HepG2 (cell line): ENCODE results near the gene ZNF189. TPM values are rescaled to one million over a fixed set of nuclear protein-coding genes. Genes with fewer than 3 reads are reported as not detected.

ENCODE experiments used
- CENPX ChIP-seq: sonication (generic); formaldehyde crosslinking; IDR thresholded peaks from 2 replicates; pipeline ENCODE4 v1.9.0; 2021; ENCODE audit warnings: mild to moderate bottlenecking, missing genetic modification reagents, moderate library complexity
- CHD4 ChIP-seq: fragments of 200-600 bp; sonication (generic); IDR thresholded peaks from 2 replicates; pipeline ENCODE4 v1.7.0; 2017; ENCODE audit warnings: mild to moderate bottlenecking, low read length, borderline replicate concordance
- FOXM1 ChIP-seq: sonication (generic); formaldehyde crosslinking; IDR thresholded peaks from 2 replicates; pipeline ENCODE4 v1.5.0; 2020; ENCODE audit warnings: missing genetic modification reagents
- SRSF4 ChIP-seq: fragments of 200-400 bp; formaldehyde crosslinking; IDR thresholded peaks from one replicate; pipeline ENCODE4 v1.6.1; 2018; ENCODE audit warnings: mild to moderate bottlenecking, low read depth, low read length, moderate library complexity; ENCODE audit not compliant: poor library complexity, severe bottlenecking
- ZGPAT ChIP-seq: IDR thresholded peaks from 2 replicates; pipeline ENCODE4 v1.6.1; 2016; ENCODE audit warnings: mild to moderate bottlenecking
- ZNF260 ChIP-seq: sonication (generic); formaldehyde crosslinking; IDR thresholded peaks from 2 replicates; pipeline ENCODE4 v1.4.0; 2020; ENCODE audit warnings: missing genetic modification reagents, low read depth, mild to moderate bottlenecking, borderline replicate concordance
- ZNF326 ChIP-seq: sonication (generic); formaldehyde crosslinking; IDR thresholded peaks from 2 replicates; pipeline ENCODE4 v1.4.0; 2020; ENCODE audit warnings: missing genetic modification reagents, borderline replicate concordance
- ZNF33B ChIP-seq: sonication (generic); formaldehyde crosslinking; IDR thresholded peaks from 2 replicates; pipeline ENCODE4 v1.5.1; 2020; ENCODE audit warnings: mild to moderate bottlenecking, missing genetic modification reagents
- ZNF343 ChIP-seq: sonication (generic); formaldehyde crosslinking; IDR thresholded peaks from 2 replicates; pipeline ENCODE4 v1.4.0; 2020; ENCODE audit warnings: mild to moderate bottlenecking, missing genetic modification reagents
- ZNF572 ChIP-seq: sonication (generic); formaldehyde crosslinking; IDR thresholded peaks from 2 replicates; pipeline ENCODE4 v1.5.1; 2020; ENCODE audit warnings: mild to moderate bottlenecking, missing genetic modification reagents
- ZNF619 ChIP-seq: sonication (generic); formaldehyde crosslinking; IDR thresholded peaks from 2 replicates; pipeline ENCODE4 v1.4.0; 2020; ENCODE audit warnings: mild to moderate bottlenecking, missing genetic modification reagents
- ZNF761 ChIP-seq: sonication (generic); formaldehyde crosslinking; conservative IDR thresholded peaks from 2 replicates; pipeline ENCODE4 v1.4.0; 2020; ENCODE audit warnings: mild to moderate bottlenecking, missing genetic modification reagents
- ZSCAN30 ChIP-seq: sonication (generic); formaldehyde crosslinking; IDR thresholded peaks from 2 replicates; pipeline ENCODE4 v1.5.0; 2020; ENCODE audit warnings: mild to moderate bottlenecking, missing genetic modification reagents
- polyA plus RNA-seq, 8 experiments: library from polyadenylated mRNA; depleted of rRNA in 3 of 8; stranded (reverse) in 7 of 8; unstranded in 1 of 8; fragments of >200 nt; fragmentation: Illumina TruSeq in 4 of 8; extraction: Trizol in 4 of 8; gene quantifications; 2 replicates each; pipeline versions ENCODE4 v1.2.1 to v1.2.3, GENCODE V29; 2011 to 2016; ENCODE audit warnings: low read depth in 4 of 8, missing spikeins in 1 of 8, mixed read lengths in 1 of 8; ENCODE audit not compliant: insufficient read depth in 1 of 8
- total RNA-seq, 5 experiments: library from RNA; depleted of rRNA; stranded (reverse); fragments of >200 nt; fragmentation: Illumina TruSeq; extraction: Trizol; gene quantifications; 2 replicates each; pipeline ENCODE4 v1.2.3, GENCODE V29; 2016; ENCODE audit warnings: low read depth in 1 of 5
- TF ChIP-seq, protein P1 (sequence below): sonication (generic); formaldehyde crosslinking; IDR thresholded peaks from 2 replicates; pipeline ENCODE4 v1.5.1; 2020; ENCODE audit warnings: mild to moderate bottlenecking, missing genetic modification reagents, borderline replicate concordance
- TF ChIP-seq, protein P2 (sequence below): sonication (generic); formaldehyde crosslinking; IDR thresholded peaks from 2 replicates; pipeline ENCODE4 v1.4.0; 2020; ENCODE audit warnings: missing genetic modification reagents, mild to moderate bottlenecking, borderline replicate concordance
- TF ChIP-seq, protein P3 (sequence below): sonication (generic); formaldehyde crosslinking; IDR thresholded peaks from 2 replicates; pipeline ENCODE4 v1.4.0; 2020; ENCODE audit warnings: mild to moderate bottlenecking, missing genetic modification reagents
- TF ChIP-seq, protein P4 (sequence below): sonication (generic); formaldehyde crosslinking; IDR thresholded peaks from 2 replicates; pipeline ENCODE4 v1.4.0; 2020; ENCODE audit warnings: missing genetic modification reagents

ZNF189 gene
- total and polyA plus RNA-seq, 2 of the 13 experiments (the other 11 are each of a cell fraction or from before 2014, with no cell fraction given) = 8.4 to 50.0 TPM

DNA sequence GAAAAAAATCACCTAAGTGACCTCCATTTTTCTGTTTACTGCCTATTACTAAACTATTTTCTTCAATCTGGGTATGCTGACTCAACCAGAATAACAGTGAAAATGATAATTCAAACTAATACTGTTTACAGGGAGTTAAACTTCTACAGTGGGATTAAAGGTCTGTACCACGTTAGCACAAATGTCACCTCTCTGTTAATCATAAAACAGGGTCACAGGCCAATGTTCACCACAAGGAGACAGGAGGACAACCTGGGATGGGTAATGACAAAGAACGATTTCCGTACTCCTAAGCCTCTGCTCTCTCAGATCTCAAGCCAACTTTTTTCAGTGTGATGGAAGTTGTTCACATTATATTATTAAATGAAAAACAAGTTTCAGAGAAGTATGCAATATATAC, 34.6 kb downstream of the ZNF189 start (continued):
- TF ChIP-seq, protein P1, sequence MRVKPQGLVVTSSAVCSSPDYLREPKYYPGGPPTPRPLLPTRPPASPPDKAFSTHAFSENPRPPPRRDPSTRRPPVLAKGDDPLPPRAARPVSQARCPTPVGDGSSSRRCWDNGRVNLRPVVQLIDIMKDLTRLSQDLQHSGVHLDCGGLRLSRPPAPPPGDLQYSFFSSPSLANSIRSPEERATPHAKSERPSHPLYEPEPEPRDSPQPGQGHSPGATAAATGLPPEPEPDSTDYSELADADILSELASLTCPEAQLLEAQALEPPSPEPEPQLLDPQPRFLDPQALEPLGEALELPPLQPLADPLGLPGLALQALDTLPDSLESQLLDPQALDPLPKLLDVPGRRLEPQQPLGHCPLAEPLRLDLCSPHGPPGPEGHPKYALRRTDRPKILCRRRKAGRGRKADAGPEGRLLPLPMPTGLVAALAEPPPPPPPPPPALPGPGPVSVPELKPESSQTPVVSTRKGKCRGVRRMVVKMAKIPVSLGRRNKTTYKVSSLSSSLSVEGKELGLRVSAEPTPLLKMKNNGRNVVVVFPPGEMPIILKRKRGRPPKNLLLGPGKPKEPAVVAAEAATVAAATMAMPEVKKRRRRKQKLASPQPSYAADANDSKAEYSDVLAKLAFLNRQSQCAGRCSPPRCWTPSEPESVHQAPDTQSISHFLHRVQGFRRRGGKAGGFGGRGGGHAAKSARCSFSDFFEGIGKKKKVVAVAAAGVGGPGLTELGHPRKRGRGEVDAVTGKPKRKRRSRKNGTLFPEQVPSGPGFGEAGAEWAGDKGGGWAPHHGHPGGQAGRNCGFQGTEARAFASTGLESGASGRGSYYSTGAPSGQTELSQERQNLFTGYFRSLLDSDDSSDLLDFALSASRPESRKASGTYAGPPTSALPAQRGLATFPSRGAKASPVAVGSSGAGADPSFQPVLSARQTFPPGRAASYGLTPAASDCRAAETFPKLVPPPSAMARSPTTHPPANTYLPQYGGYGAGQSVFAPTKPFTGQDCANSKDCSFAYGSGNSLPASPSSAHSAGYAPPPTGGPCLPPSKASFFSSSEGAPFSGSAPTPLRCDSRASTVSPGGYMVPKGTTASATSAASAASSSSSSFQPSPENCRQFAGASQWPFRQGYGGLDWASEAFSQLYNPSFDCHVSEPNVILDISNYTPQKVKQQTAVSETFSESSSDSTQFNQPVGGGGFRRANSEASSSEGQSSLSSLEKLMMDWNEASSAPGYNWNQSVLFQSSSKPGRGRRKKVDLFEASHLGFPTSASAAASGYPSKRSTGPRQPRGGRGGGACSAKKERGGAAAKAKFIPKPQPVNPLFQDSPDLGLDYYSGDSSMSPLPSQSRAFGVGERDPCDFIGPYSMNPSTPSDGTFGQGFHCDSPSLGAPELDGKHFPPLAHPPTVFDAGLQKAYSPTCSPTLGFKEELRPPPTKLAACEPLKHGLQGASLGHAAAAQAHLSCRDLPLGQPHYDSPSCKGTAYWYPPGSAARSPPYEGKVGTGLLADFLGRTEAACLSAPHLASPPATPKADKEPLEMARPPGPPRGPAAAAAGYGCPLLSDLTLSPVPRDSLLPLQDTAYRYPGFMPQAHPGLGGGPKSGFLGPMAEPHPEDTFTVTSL = peak; percentile 95; the same call in 1 of the 2 replicates
- TF ChIP-seq ZNF761 (CRISPR knock-in tag) = no peak
- no peak for TF ChIP-seq ZNF33B (CRISPR knock-in tag)
- TF ChIP-seq, protein P2, sequence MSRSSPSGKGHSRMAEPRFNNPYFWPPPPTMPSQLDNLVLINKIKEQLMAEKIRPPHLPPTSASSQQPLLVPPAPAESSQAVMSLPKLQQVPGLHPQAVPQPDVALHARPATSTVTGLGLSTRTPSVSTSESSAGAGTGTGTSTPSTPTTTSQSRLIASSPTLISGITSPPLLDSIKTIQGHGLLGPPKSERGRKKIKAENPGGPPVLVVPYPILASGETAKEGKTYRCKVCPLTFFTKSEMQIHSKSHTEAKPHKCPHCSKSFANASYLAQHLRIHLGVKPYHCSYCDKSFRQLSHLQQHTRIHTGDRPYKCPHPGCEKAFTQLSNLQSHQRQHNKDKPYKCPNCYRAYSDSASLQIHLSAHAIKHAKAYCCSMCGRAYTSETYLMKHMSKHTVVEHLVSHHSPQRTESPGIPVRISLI (CRISPR knock-in tag) = no peak
- TF ChIP-seq, protein P3, sequence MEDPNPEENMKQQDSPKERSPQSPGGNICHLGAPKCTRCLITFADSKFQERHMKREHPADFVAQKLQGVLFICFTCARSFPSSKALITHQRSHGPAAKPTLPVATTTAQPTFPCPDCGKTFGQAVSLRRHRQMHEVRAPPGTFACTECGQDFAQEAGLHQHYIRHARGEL = no peak
- no peak for TF ChIP-seq SRSF4
- no peak for TF ChIP-seq ZNF572 (CRISPR knock-in tag)
- TF ChIP-seq, protein P4, sequence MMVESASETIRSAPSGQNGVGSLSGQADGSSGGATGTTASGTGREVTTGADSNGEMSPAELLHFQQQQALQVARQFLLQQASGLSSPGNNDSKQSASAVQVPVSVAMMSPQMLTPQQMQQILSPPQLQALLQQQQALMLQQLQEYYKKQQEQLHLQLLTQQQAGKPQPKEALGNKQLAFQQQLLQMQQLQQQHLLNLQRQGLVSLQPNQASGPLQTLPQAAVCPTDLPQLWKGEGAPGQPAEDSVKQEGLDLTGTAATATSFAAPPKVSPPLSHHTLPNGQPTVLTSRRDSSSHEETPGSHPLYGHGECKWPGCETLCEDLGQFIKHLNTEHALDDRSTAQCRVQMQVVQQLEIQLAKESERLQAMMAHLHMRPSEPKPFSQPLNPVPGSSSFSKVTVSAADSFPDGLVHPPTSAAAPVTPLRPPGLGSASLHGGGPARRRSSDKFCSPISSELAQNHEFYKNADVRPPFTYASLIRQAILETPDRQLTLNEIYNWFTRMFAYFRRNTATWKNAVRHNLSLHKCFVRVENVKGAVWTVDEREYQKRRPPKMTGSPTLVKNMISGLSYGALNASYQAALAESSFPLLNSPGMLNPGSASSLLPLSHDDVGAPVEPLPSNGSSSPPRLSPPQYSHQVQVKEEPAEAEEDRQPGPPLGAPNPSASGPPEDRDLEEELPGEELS (CRISPR knock-in tag) = peak; percentile 94
- no peak for TF ChIP-seq ZNF260
- TF ChIP-seq ZGPAT = peak; percentile 78
- TF ChIP-seq ZNF619 = no peak
- TF ChIP-seq ZSCAN30 = no peak
- TF ChIP-seq CENPX (CRISPR knock-in tag) = no peak
- no peak for TF ChIP-seq FOXM1
- TF ChIP-seq ZNF343 (CRISPR knock-in tag) = no peak
- TF ChIP-seq ZNF326 (CRISPR knock-in tag) = no peak
- TF ChIP-seq CHD4 = no peak
